IMR-90 (cell line): ENCODE measurements around the gene GFER. TPM values are rescaled to one million over a fixed set of nuclear protein-coding genes. Genes with fewer than 3 reads are reported as not detected.

Experiments used
- ATAC-seq: fragments of 200-7000 bp; cut with Tn5 transposase; 2 replicates; pipeline ENCODE4 v1.9.1; 2020; ENCODE audit warnings: low read depth, mild to moderate bottlenecking, moderate library complexity
- BruUV-seq: library from RNA; stranded (reverse); fragments of 400-500 nt; replicated peaks from 2 replicates; lab custom pipeline; 2021; lab: Mats Ljungman, UMichigan
- CTCF ChIA-PET: fragments of 300-600 bp; formaldehyde crosslinking; extraction: SDS; loops from one replicate; lab custom pipeline; 2021; ENCODE audit warnings: antibody characterized with exemption; lab: Yijun Ruan, JAX
- POLR2A ChIA-PET: fragments of 300-600 bp; sonication (Branson Sonifier 250); formaldehyde crosslinking; loops from one replicate; lab custom pipeline; 2022; ENCODE audit warnings: antibody characterized with exemption; ENCODE audit not compliant: unreplicated experiment; lab: Charles Lee
- DNase-seq: peaks from one replicate; pipeline ENCODE4 v3.0.0; 2013
- H2AFZ ChIP-seq: replicated peaks from 2 replicates; pipeline ENCODE3; 2013; ENCODE audit warnings: low read length, mild to moderate bottlenecking; ENCODE audit not compliant: poor library complexity
- H2AK5ac ChIP-seq: 2 replicates; pipeline ENCODE4 v1.6.1; 2013; ENCODE audit warnings: low read depth, low read length, inconsistent platforms
- H2AK9ac ChIP-seq: replicated peaks from 2 replicates; pipeline ENCODE3; 2013; ENCODE audit warnings: mild to moderate bottlenecking, low read depth, low read length, moderate library complexity; ENCODE audit not compliant: poor library complexity
- H2BK120ac ChIP-seq: 2 replicates; pipeline ENCODE4 v1.6.1; 2013; ENCODE audit warnings: low read depth, low read length, inconsistent platforms
- H2BK15ac ChIP-seq: 3 replicates; pipeline ENCODE4 v1.6.1; 2013; ENCODE audit warnings: low read depth, low read length, inconsistent platforms
- H2BK20ac ChIP-seq: 2 replicates; pipeline ENCODE4 v1.6.1; 2013; ENCODE audit warnings: low read depth, mild to moderate bottlenecking, inconsistent platforms, low read length, moderate library complexity
- H2BK5ac ChIP-seq: 2 replicates; pipeline ENCODE4 v1.6.1; 2013; ENCODE audit warnings: mild to moderate bottlenecking, low read depth, low read length, inconsistent platforms; ENCODE audit not compliant: poor library complexity, severe bottlenecking
- H3K14ac ChIP-seq: replicated peaks from 2 replicates; pipeline ENCODE4 v1.6.1; 2013; ENCODE audit warnings: low read depth, low read length, inconsistent platforms
- H3K18ac ChIP-seq: 2 replicates; pipeline ENCODE4 v1.6.1; 2013; ENCODE audit warnings: low read depth, low read length, control low read depth
- H3K23ac ChIP-seq: 2 replicates; pipeline ENCODE4 v1.6.1; 2013; ENCODE audit warnings: low read depth, low read length, inconsistent platforms
- H3K27ac ChIP-seq: 2 replicates; pipeline ENCODE4 v1.5.1; 2013; ENCODE audit warnings: mild to moderate bottlenecking, control low read depth, low read length; ENCODE audit not compliant: insufficient read depth
- H3K27me3 ChIP-seq: 2 replicates; pipeline ENCODE4 v1.6.1; 2013; ENCODE audit warnings: low read length; ENCODE audit not compliant: control insufficient read depth, insufficient read depth
- H3K36me3 ChIP-seq: 2 replicates; pipeline ENCODE4 v1.6.1; 2013; ENCODE audit warnings: low read length, mixed read lengths; ENCODE audit not compliant: control insufficient read depth, insufficient read depth
- H3K4ac ChIP-seq: 2 replicates; pipeline ENCODE4 v1.6.1; 2013; ENCODE audit warnings: low read depth, low read length, inconsistent platforms
- H3K4me1 ChIP-seq: 2 replicates; pipeline ENCODE4 v1.6.1; 2013; ENCODE audit warnings: low read length, mixed read lengths; ENCODE audit not compliant: control insufficient read depth, insufficient read depth
- H3K4me2 ChIP-seq: 2 replicates; pipeline ENCODE4 v1.6.1; 2013; ENCODE audit warnings: low read depth, mild to moderate bottlenecking, control low read depth, low read length, moderate library complexity
- H3K4me3 ChIP-seq: 2 replicates; pipeline ENCODE4 v1.5.1; 2013; ENCODE audit warnings: low read depth, mild to moderate bottlenecking, control low read depth, low read length, moderate library complexity; ENCODE audit not compliant: insufficient read depth
- H3K56ac ChIP-seq: 2 replicates; pipeline ENCODE4 v1.6.1; 2013; ENCODE audit warnings: low read length, inconsistent platforms; ENCODE audit not compliant: insufficient read depth; ENCODE audit errors: extremely low read depth
- H3K79me1 ChIP-seq, 2 experiments: 2 replicates each; pipeline ENCODE4 v1.6.1; 2013; ENCODE audit warnings: low read length in 2 of 2, inconsistent platforms in 1 of 2, low read depth in 1 of 2
- H3K9ac ChIP-seq: 2 replicates; pipeline ENCODE4 v1.6.1; 2013; ENCODE audit warnings: low read depth, low read length, control low read depth
- H3K9me1 ChIP-seq: 2 replicates; pipeline ENCODE4 v1.6.1; 2013; ENCODE audit warnings: low read length, inconsistent platforms; ENCODE audit not compliant: insufficient read depth
- H3K9me3 ChIP-seq: 2 replicates; pipeline ENCODE4 v1.6.1; 2013; ENCODE audit warnings: low read length; ENCODE audit not compliant: control insufficient read depth, insufficient read depth
- H4K20me1 ChIP-seq: 2 replicates; pipeline ENCODE4 v1.6.1; 2013; ENCODE audit warnings: low read length, inconsistent platforms; ENCODE audit not compliant: insufficient read depth
- H4K5ac ChIP-seq: 2 replicates; pipeline ENCODE4 v1.6.1; 2013; ENCODE audit warnings: mild to moderate bottlenecking, low read depth, low read length, control low read depth
- H4K8ac ChIP-seq, 2 experiments: 2 replicates each; pipeline ENCODE4 v1.6.1; 2013; ENCODE audit warnings: low read depth in 2 of 2, low read length in 2 of 2, control low read depth in 1 of 2, inconsistent platforms in 1 of 2
- H4K91ac ChIP-seq: 2 replicates; pipeline ENCODE4 v1.6.1; 2013; ENCODE audit warnings: low read depth, low read length, inconsistent platforms; ENCODE audit not compliant: insufficient read depth
- BHLHE40 ChIP-seq: fragments of 150-350 bp; IDR thresholded peaks from 2 replicates; pipeline ENCODE4 v1.6.1; 2016; ENCODE audit warnings: mild to moderate bottlenecking, low read depth, low read length
- CEBPB ChIP-seq: IDR thresholded peaks from 2 replicates; pipeline ENCODE4 v1.6.1; 2012; ENCODE audit warnings: low read depth, low read length, improper control_type of control experiment
- CHD1 ChIP-seq: IDR thresholded peaks from 2 replicates; pipeline ENCODE4 v1.6.1; 2012; ENCODE audit warnings: low read depth, low read length, improper control_type of control experiment
- MAFK ChIP-seq: IDR thresholded peaks from 2 replicates; pipeline ENCODE4 v1.6.1; 2012; ENCODE audit warnings: low read depth, low read length, improper control_type of control experiment
- MAZ ChIP-seq: IDR thresholded peaks from 2 replicates; pipeline ENCODE4 v1.6.1; 2012; ENCODE audit warnings: low read depth, mild to moderate bottlenecking, low read length, improper control_type of control experiment, moderate library complexity, borderline replicate concordance
- NFE2L2 ChIP-seq: fragments of 150-350 bp; IDR thresholded peaks from 2 replicates; pipeline ENCODE4 v1.6.1; 2016; ENCODE audit warnings: low read depth, mild to moderate bottlenecking, low read length
- POLR2A ChIP-seq: IDR thresholded peaks from 2 replicates; pipeline ENCODE4 v1.6.1; 2012; ENCODE audit warnings: mild to moderate bottlenecking, low read depth, low read length
- RCOR1 ChIP-seq: IDR thresholded peaks from 2 replicates; pipeline ENCODE4 v1.6.1; 2012; ENCODE audit warnings: mild to moderate bottlenecking, low read length, improper control_type of control experiment; ENCODE audit not compliant: insufficient replicate concordance
- SMC3 ChIP-seq: fragments of 150-350 bp; IDR thresholded peaks from 2 replicates; pipeline ENCODE4 v1.6.1; 2016; ENCODE audit warnings: low read depth, mild to moderate bottlenecking, antibody characterized with exemption, low read length, moderate library complexity
- WGBS, 2 experiments: methylation state at CpG; one replicate each; pipeline versions ENCODE4 v1.1.5 to v1.1.7; 2013; ENCODE audit warnings: missing lambda C conversion rate in 2 of 2; ENCODE audit not compliant: insufficient read length in 1 of 2; ENCODE audit errors: extremely low coverage in 2 of 2; 5-methylcytosine and 5-hydroxymethylcytosine counted together
- dilution Hi-C: fragments of 300-500 bp; cut with HindIII; formaldehyde crosslinking; loops from one replicate; pipeline ENCODE4 v1.14.3; 2018; ENCODE audit warnings: low sequenced_read_pairs; ENCODE audit not compliant: unreplicated experiment
- in situ Hi-C: fragments of 300-500 bp; cut with MboI; formaldehyde crosslinking; loops from 3 replicates; pipeline ENCODE4 v1.14.3; 2019; ENCODE audit warnings: low sequenced_read_pairs, inconsistent platforms, mixed read lengths
- intact Hi-C: fragments of 100-400 bp; cut with micrococcal nuclease; formaldehyde crosslinking; loops from 2 replicates; pipeline ENCODE4 v1.10.0; 2022
- polyA plus RNA-seq, 3 experiments: library from polyadenylated mRNA; depleted of rRNA; stranded (reverse); fragments of >200 nt; gene quantifications; 2 replicates each; pipeline ENCODE4 v1.2.3, GENCODE V29; 2012; ENCODE audit warnings: low replicate concordance in 1 of 3
- total RNA-seq: library from RNA; depleted of rRNA; stranded (reverse); fragments of >200 nt; gene quantifications from 2 replicates; pipeline ENCODE4 v1.2.3, GENCODE V29; 2012
- TF ChIP-seq, protein P1 (sequence below): fragments of 150-350 bp; IDR thresholded peaks from 2 replicates; pipeline ENCODE4 v1.6.1; 2016; ENCODE audit warnings: low read depth, mild to moderate bottlenecking, low read length, moderate library complexity, borderline replicate concordance
- TF ChIP-seq, protein P2 (sequence below): fragments of 150-350 bp; IDR thresholded peaks from 2 replicates; pipeline ENCODE4 v1.6.1; 2017; ENCODE audit warnings: mild to moderate bottlenecking, antibody characterized with exemption, low read length, low read depth
- TF ChIP-seq, protein P3 (sequence below): conservative IDR thresholded peaks from 2 replicates; pipeline ENCODE4 v1.5.1; 2012; ENCODE audit warnings: mild to moderate bottlenecking, low read depth, low read length, improper control_type of control experiment

GFER gene
- total and polyA plus RNA-seq, 2 of the 4 experiments (the other 2 are of a cell fraction) = 6.8 to 19.8 TPM

DNA sequence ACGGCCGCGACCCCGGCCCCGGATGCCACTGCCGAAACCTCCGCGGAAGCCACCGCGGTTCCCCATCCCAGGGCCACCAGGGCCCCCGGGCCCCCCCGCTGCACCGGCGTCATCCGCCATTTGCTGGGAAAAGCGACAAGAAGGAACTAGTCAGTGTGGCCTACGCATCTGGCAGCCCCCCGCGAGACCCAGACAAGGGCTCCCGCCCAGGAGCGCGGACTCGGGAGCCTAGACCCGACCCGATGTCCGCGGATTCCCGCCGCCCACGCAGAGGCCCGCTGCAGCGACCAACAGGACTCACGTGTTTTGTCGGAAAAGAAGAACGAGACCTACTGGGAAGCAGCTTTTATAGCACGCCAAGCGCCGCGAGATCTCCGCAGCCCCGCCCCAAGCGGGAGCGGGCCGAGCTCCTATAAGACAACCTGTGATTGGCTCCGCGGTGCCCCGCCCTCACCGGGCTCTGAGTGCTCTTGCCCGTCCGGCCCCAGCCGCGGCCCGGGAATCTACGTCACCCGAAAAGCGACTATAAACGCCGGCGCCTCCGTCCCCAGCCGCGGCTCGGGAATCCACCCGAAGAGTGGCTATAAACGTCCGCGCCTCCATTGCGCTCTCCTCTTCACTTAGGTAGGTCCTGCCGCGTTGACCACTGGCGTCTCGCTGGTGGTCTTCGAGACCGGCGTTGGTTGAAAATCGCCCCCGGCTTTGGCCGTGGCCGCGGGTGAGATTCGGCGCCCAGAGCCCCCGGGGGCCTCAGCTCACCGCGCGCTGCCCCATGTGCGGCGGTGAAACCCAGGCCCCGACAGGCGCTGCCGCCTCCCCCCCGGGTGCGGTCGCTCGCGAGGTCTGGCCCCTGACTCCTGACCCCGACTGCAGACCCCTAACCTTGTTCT lies 19.2 kb upstream of the GFER start, which contains the start of gene RPS2:
TSS of gene RPS2 (minus strand) at position 321 of the 890 bp plus-strand sequence. CDS start at position 120, 201 bp downstream.
- 1% methylated on average over 69 of the region's 97 CpGs; no CpG with 5 or more reads in 1 of the 2 experiments for WGBS, 2 experiments
- dilution Hi-C loops (no loop called here), intact Hi-C loops (no loop called here), in situ Hi-C loops (no loop called here)
- Histone ChIP-seq H3K9me1 (0 out of 2 replicates have a peak, but pooled peaks cover 4% of the 10 kb centered on the region), H3K9ac (peak within 1 kb of the TSS; percentile 93), H3K4me1 (peaks cover 12% of the 10 kb centered on the region), H3K4me3 (peak within 1 kb of the TSS; percentile 87), H3K36me3 (peaks cover 27% of the 10 kb centered on the region), H3K27me3 (no peaks in the 10 kb centered on the region), H2BK120ac (peak within 1 kb of the TSS; percentile 32; the same call in 1 of the 2 replicates), H3K18ac (peak within 1 kb of the TSS; percentile 34; the same call in 1 of the 2 replicates), H2AK5ac (peak within 1 kb of the TSS; percentile 91), H2AFZ (peak within 1 kb of the TSS; percentile 95), H3K4me2 (peak within 1 kb of the TSS; percentile 100), H2BK15ac (no peak within 1 kb of the TSS), H3K23ac (peak within 1 kb of the TSS; percentile 96), H4K20me1 (peaks cover 43% of the 10 kb centered on the region), H2BK20ac (no peak within 1 kb of the TSS), H3K4ac (peak within 1 kb of the TSS; percentile 95), H3K27ac (peak within 1 kb of the TSS; percentile 92), H3K56ac (peak within 1 kb of the TSS; percentile 73), H3K79me1 (peaks cover 3 to 49% of the 10 kb centered on the region in 2 experiments), H2AK9ac (peak within 1 kb of the TSS; percentile 97), H3K9me3 (no peaks in the 10 kb centered on the region), H3K14ac (peak within 1 kb of the TSS; percentile 99), H4K5ac (peak within 1 kb of the TSS; percentile 81), H4K8ac (peak within 1 kb of the TSS; percentile 73 to 90; a peak in 3 of 4 replicates), H4K91ac (peak within 1 kb of the TSS; percentile 86), H2BK5ac (peak within 1 kb of the TSS; percentile 78)
- peak; percentile 87 for ATAC-seq
- CTCF ChIA-PET = interaction anchor here (0.9 to 1.0 kb wide), 2 partner anchors 152 to 176 kb away, joined by 3 read pairs; no protein-coding TSS in a partner anchor
- POLR2A ChIA-PET = interaction anchor here (0.6 to 1.0 kb wide), 4 partner anchors 15 to 176 kb away, joined by 3 to 9 read pairs (median 3); no protein-coding TSS in a partner anchor
- peak; percentile 98 for DNase-seq
- TSS peak; percentile 64 for BruUV-seq
- TF ChIP-seq BHLHE40 (peak; percentile 70; the same call in 1 of the 2 replicates), MAFK (no peak), SMC3 (no peak), CEBPB (no peak), POLR2A (peak; percentile 100), MAZ (peak; percentile 94), NFE2L2 (no peak), RCOR1 (no peak), CHD1 (peak; percentile 95; the same call in 1 of the 2 replicates)
- TF ChIP-seq, protein P1, sequence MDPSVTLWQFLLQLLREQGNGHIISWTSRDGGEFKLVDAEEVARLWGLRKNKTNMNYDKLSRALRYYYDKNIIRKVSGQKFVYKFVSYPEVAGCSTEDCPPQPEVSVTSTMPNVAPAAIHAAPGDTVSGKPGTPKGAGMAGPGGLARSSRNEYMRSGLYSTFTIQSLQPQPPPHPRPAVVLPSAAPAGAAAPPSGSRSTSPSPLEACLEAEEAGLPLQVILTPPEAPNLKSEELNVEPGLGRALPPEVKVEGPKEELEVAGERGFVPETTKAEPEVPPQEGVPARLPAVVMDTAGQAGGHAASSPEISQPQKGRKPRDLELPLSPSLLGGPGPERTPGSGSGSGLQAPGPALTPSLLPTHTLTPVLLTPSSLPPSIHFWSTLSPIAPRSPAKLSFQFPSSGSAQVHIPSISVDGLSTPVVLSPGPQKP = no peak
- TF ChIP-seq, protein P2, sequence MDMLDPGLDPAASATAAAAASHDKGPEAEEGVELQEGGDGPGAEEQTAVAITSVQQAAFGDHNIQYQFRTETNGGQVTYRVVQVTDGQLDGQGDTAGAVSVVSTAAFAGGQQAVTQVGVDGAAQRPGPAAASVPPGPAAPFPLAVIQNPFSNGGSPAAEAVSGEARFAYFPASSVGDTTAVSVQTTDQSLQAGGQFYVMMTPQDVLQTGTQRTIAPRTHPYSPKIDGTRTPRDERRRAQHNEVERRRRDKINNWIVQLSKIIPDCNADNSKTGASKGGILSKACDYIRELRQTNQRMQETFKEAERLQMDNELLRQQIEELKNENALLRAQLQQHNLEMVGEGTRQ = peak; percentile 38; the same call in 1 of the 2 replicates
- TF ChIP-seq, protein P3, sequence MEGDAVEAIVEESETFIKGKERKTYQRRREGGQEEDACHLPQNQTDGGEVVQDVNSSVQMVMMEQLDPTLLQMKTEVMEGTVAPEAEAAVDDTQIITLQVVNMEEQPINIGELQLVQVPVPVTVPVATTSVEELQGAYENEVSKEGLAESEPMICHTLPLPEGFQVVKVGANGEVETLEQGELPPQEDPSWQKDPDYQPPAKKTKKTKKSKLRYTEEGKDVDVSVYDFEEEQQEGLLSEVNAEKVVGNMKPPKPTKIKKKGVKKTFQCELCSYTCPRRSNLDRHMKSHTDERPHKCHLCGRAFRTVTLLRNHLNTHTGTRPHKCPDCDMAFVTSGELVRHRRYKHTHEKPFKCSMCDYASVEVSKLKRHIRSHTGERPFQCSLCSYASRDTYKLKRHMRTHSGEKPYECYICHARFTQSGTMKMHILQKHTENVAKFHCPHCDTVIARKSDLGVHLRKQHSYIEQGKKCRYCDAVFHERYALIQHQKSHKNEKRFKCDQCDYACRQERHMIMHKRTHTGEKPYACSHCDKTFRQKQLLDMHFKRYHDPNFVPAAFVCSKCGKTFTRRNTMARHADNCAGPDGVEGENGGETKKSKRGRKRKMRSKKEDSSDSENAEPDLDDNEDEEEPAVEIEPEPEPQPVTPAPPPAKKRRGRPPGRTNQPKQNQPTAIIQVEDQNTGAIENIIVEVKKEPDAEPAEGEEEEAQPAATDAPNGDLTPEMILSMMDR = no peak
